ENCODE measurements around the gene CENPA.
"Not testable (repeated sequence)": the region's sequence is repeated elsewhere in the genome, so short reads cannot be mapped to it uniquely, and the experiment has no call there.

The CENPA gene

GRCh38 chr2:26785431-26786206, at the start of gene CENPA:
Gene CENPA, plus strand, starts transcription at chr2:26786056. Its CDS starts 141 bp downstream, at chr2:26786197.
- peak within 1 kb of the TSS; percentile 91 for H3K4me3 Mint-ChIP-seq
- peaks cover 30% of the 10 kb centered on the region for H3K4me1 Mint-ChIP-seq (ENCODE audit: low read depth)
- H3K36me3 Mint-ChIP-seq (ENCODE audit: low read depth), result peaks cover 23% of the 10 kb centered on the region
- H3K27me3 Mint-ChIP-seq (ENCODE audit: low read depth), result no peaks in the 10 kb centered on the region
- H3K9me3 Mint-ChIP-seq, result peaks cover under 1% of the 10 kb centered on the region
- H3K27ac Mint-ChIP-seq, result peak within 1 kb of the TSS; percentile 82

GRCh38 chr2:26737221-26737620, 48.6 kb upstream of the CENPA start:
- Mint-ChIP-seq H3K4me3 (no peak overlapping the region), H3K27me3 (ENCODE audit: low read depth) (peaks cover 10% of the 10 kb centered on the region), H3K4me1 (ENCODE audit: low read depth) (no peaks in the 10 kb centered on the region), H3K36me3 (ENCODE audit: low read depth) (no peaks in the 10 kb centered on the region), H3K27ac (no peak overlapping the region), H3K9me3 (no peaks in the 10 kb centered on the region)

GRCh38 chr2:26738481-26738880, 47.4 kb upstream of the CENPA start:
- no peaks in the 10 kb centered on the region for H3K36me3 Mint-ChIP-seq (ENCODE audit: low read depth)

GRCh38 chr2:26739514-26739913, 46.3 kb upstream of the CENPA start:
- H3K4me3 Mint-ChIP-seq, result no peak overlapping the region
- peaks cover 10% of the 10 kb centered on the region for H3K27me3 Mint-ChIP-seq (ENCODE audit: low read depth)
- H3K4me1 Mint-ChIP-seq (ENCODE audit: low read depth), result no peaks in the 10 kb centered on the region

More at GRCh38 chr2:26738481-26738880, 47.4 kb upstream of the CENPA start:
- Mint-ChIP-seq H3K4me1 (ENCODE audit: low read depth) (no peaks in the 10 kb centered on the region), H3K4me3 (no peak overlapping the region), H3K27me3 (ENCODE audit: low read depth) (peaks cover 10% of the 10 kb centered on the region), H3K9me3 (no peaks in the 10 kb centered on the region), H3K27ac (no peak overlapping the region)

GRCh38 chr2:26740346-26740745, 45.5 kb upstream of the CENPA start:
- Mint-ChIP-seq H3K9me3 (no peaks in the 10 kb centered on the region), H3K4me3 (no peak overlapping the region), H3K4me1 (ENCODE audit: low read depth) (no peaks in the 10 kb centered on the region), H3K27ac (no peak overlapping the region), H3K36me3 (ENCODE audit: low read depth) (no peaks in the 10 kb centered on the region), H3K27me3 (ENCODE audit: low read depth) (peaks cover 10% of the 10 kb centered on the region)

More at GRCh38 chr2:26739514-26739913, 46.3 kb upstream of the CENPA start:
- Mint-ChIP-seq H3K9me3 (no peaks in the 10 kb centered on the region), H3K27ac (no peak overlapping the region), H3K36me3 (ENCODE audit: low read depth) (no peaks in the 10 kb centered on the region)

GRCh38 chr2:26740890-26741302, 45.0 kb upstream of the CENPA start:
- H3K27me3 Mint-ChIP-seq (ENCODE audit: low read depth), result peaks cover 10% of the 10 kb centered on the region
- H3K4me1 Mint-ChIP-seq (ENCODE audit: low read depth), result no peaks in the 10 kb centered on the region
- no peaks in the 10 kb centered on the region for H3K36me3 Mint-ChIP-seq (ENCODE audit: low read depth)
- H3K27ac Mint-ChIP-seq, result no peak overlapping the region
- H3K9me3 Mint-ChIP-seq, result no peaks in the 10 kb centered on the region
- no peak overlapping the region for H3K4me3 Mint-ChIP-seq

GRCh38 chr2:26742048-26742770, 43.6 kb upstream of the CENPA start:
- no peaks in the 10 kb centered on the region for H3K36me3 Mint-ChIP-seq (ENCODE audit: low read depth)
- peaks cover 8% of the 10 kb centered on the region for H3K27me3 Mint-ChIP-seq (ENCODE audit: low read depth)
- H3K9me3 Mint-ChIP-seq, result no peaks in the 10 kb centered on the region

GRCh38 chr2:26743852-26744251, 42.0 kb upstream of the CENPA start:
- H3K4me3 Mint-ChIP-seq, result no peak overlapping the region
- no peaks in the 10 kb centered on the region for H3K36me3 Mint-ChIP-seq (ENCODE audit: low read depth)
- no peaks in the 10 kb centered on the region for H3K4me1 Mint-ChIP-seq (ENCODE audit: low read depth)
- no peaks in the 10 kb centered on the region for H3K9me3 Mint-ChIP-seq
- H3K27ac Mint-ChIP-seq, result no peak overlapping the region
- peaks cover 5% of the 10 kb centered on the region for H3K27me3 Mint-ChIP-seq (ENCODE audit: low read depth)

More at GRCh38 chr2:26742048-26742770, 43.6 kb upstream of the CENPA start:
- Mint-ChIP-seq H3K27ac (no peak overlapping the region), H3K4me3 (no peak overlapping the region), H3K4me1 (ENCODE audit: low read depth) (no peaks in the 10 kb centered on the region)

- Mint-ChIP-seq H3K27ac (no peak overlapping the region), H3K4me1 (ENCODE audit: low read depth) (no peaks in the 10 kb centered on the region), H3K9me3 (no peaks in the 10 kb centered on the region), H3K36me3 (ENCODE audit: low read depth) (no peaks in the 10 kb centered on the region), H3K27me3 (ENCODE audit: low read depth) (peaks cover 3% of the 10 kb centered on the region), H3K4me3 (no peak overlapping the region)
These were observed 40.9 kb upstream of the CENPA start for GRCh38 chr2:26744953-26745352.

- no peaks in the 10 kb centered on the region for H3K9me3 Mint-ChIP-seq
- no peaks in the 10 kb centered on the region for H3K4me1 Mint-ChIP-seq (ENCODE audit: low read depth)
- peaks cover 5% of the 10 kb centered on the region for H3K27me3 Mint-ChIP-seq (ENCODE audit: low read depth)
- no peak overlapping the region for H3K27ac Mint-ChIP-seq
- H3K36me3 Mint-ChIP-seq (ENCODE audit: low read depth), result no peaks in the 10 kb centered on the region
- no peak overlapping the region for H3K4me3 Mint-ChIP-seq
These were observed 40.1 kb upstream of the CENPA start for GRCh38 chr2:26745609-26746327.

- H3K9me3 Mint-ChIP-seq, result no peaks in the 10 kb centered on the region
- no peaks in the 10 kb centered on the region for H3K36me3 Mint-ChIP-seq (ENCODE audit: low read depth)
- H3K27me3 Mint-ChIP-seq (ENCODE audit: low read depth), result peaks cover 4% of the 10 kb centered on the region
- no peak overlapping the region for H3K27ac Mint-ChIP-seq
- H3K4me3 Mint-ChIP-seq, result no peak overlapping the region
- no peaks in the 10 kb centered on the region for H3K4me1 Mint-ChIP-seq (ENCODE audit: low read depth)
These were observed 38.9 kb upstream of the CENPA start for GRCh38 chr2:26746934-26747333.

- H3K27ac Mint-ChIP-seq; H3K4me1 Mint-ChIP-seq (ENCODE audit: low read depth); H3K36me3 Mint-ChIP-seq (ENCODE audit: low read depth); H3K9me3 Mint-ChIP-seq; H3K4me3 Mint-ChIP-seq; H3K27me3 Mint-ChIP-seq (ENCODE audit: low read depth): not testable (repeated sequence)
These were observed 36.0 kb upstream of the CENPA start for GRCh38 chr2:26749787-26750420.

GRCh38 chr2:26750467-26750866, 35.4 kb upstream of the CENPA start:
- not testable (repeated sequence) for H3K4me1 Mint-ChIP-seq (ENCODE audit: low read depth); H3K36me3 Mint-ChIP-seq (ENCODE audit: low read depth); H3K4me3 Mint-ChIP-seq; H3K27ac Mint-ChIP-seq; H3K27me3 Mint-ChIP-seq (ENCODE audit: low read depth); H3K9me3 Mint-ChIP-seq

GRCh38 chr2:26752656-26753055, 33.2 kb upstream of the CENPA start:
- no peaks in the 10 kb centered on the region for H3K9me3 Mint-ChIP-seq
- peaks cover 8% of the 10 kb centered on the region for H3K27me3 Mint-ChIP-seq (ENCODE audit: low read depth)
- no peak overlapping the region for H3K4me3 Mint-ChIP-seq
- H3K4me1 Mint-ChIP-seq (ENCODE audit: low read depth), result peaks cover 3% of the 10 kb centered on the region
- H3K27ac Mint-ChIP-seq, result no peak overlapping the region
- H3K36me3 Mint-ChIP-seq (ENCODE audit: low read depth), result no peaks in the 10 kb centered on the region
